Esophagus (tissue), 2 donors: ENCODE results near the gene ATIC. TPM values are rescaled to one million over a fixed set of nuclear protein-coding genes. Genes with fewer than 3 reads are reported as not detected.
A peak's percentile ranks its signal among the peaks of the same experiment; 100 is the strongest.

Source experiments
- H3K27ac ChIP-seq, 2 donors: one replicate each; pipeline ENCODE4 v1.5.1; 2013; ENCODE audit warnings: low read depth in 2 of 2, mild to moderate bottlenecking in 2 of 2, inconsistent platforms in 1 of 2, low read length in 1 of 2, moderate library complexity in 1 of 2
- H3K27me3 ChIP-seq, 2 donors: one replicate each; pipeline ENCODE4 v1.6.1; 2013; ENCODE audit warnings: low read length in 2 of 2, control low read depth in 1 of 2, mild to moderate bottlenecking in 1 of 2; ENCODE audit not compliant: insufficient read depth in 2 of 2, control insufficient read depth in 1 of 2
- H3K36me3 ChIP-seq, 2 donors: one replicate each; pipeline ENCODE4 v1.6.1; 2013; ENCODE audit warnings: low read length in 1 of 2; ENCODE audit not compliant: control insufficient read depth in 2 of 2, insufficient read depth in 2 of 2
- H3K4me1 ChIP-seq, 2 donors: one replicate each; pipeline ENCODE4 v1.6.1; 2013; ENCODE audit warnings: low read length in 1 of 2; ENCODE audit not compliant: control insufficient read depth in 2 of 2, insufficient read depth in 2 of 2
- H3K4me3 ChIP-seq, 2 donors: one replicate each; pipeline ENCODE4 v1.5.1; 2013; ENCODE audit warnings: low read length in 2 of 2, mild to moderate bottlenecking in 2 of 2, low read depth in 1 of 2, moderate library complexity in 1 of 2
- H3K9me3 ChIP-seq, 2 donors: one replicate each; pipeline ENCODE4 v1.6.1; 2013; ENCODE audit warnings: mild to moderate bottlenecking in 2 of 2, low read depth in 1 of 2, low read length in 1 of 2, moderate library complexity in 1 of 2; ENCODE audit not compliant: control insufficient read depth in 2 of 2, insufficient read depth in 1 of 2
- WGBS, 2 donors: extraction: QIAGEN DNeasy Blood & Tissue Kit; methylation state at CpG; one replicate each; pipeline ENCODE4 v1.1.7; 2013; 5-methylcytosine and 5-hydroxymethylcytosine counted together
- polyA plus RNA-seq, 2 donors: library from polyadenylated mRNA; stranded (reverse); fragments of 200-250 nt; gene quantifications; one replicate each; pipeline ENCODE4 v1.2.3, GENCODE V29; 2013
- donor health status: healthy with polysubstance abuse.
- donor health status: Bipolar disorder and iron deficiency.

Gene ATIC
- polyA plus RNA-seq, 2 donors = 55.7 to 76.9 TPM

- Histone ChIP-seq H3K36me3 (peaks cover 0 to 4% of the 10 kb centered on the region in 2 donors), H3K4me1 (no peaks in the 10 kb centered on the region), H3K4me3 (no peak overlapping the region), H3K27ac (no peak overlapping the region), H3K9me3 (no peaks in the 10 kb centered on the region), H3K27me3 (no peaks in the 10 kb centered on the region)
- WGBS, 2 donors = 69 to 77% methylated on average over 2 of the region's 2 CpGs
Observed at GRCh38 chr2:215363461-215364156, 51.8 kb downstream of the ATIC start.

- 88 to 90% methylated on average over 10 of the region's 10 CpGs for WGBS, 2 donors
- Histone ChIP-seq H3K36me3 (peaks cover 0 to 4% of the 10 kb centered on the region in 2 donors), H3K4me1 (no peaks in the 10 kb centered on the region), H3K27me3 (no peaks in the 10 kb centered on the region), H3K9me3 (no peaks in the 10 kb centered on the region), H3K4me3 (no peak overlapping the region), H3K27ac (no peak overlapping the region)
Observed at GRCh38 chr2:215364157-215365155, 52.6 kb downstream of the ATIC start.

- Histone ChIP-seq H3K4me3 (no peak overlapping the region), H3K9me3 (no peaks in the 10 kb centered on the region), H3K36me3 (peaks cover 0 to 4% of the 10 kb centered on the region in 2 donors), H3K27ac (no peak overlapping the region), H3K4me1 (no peaks in the 10 kb centered on the region), H3K27me3 (no peaks in the 10 kb centered on the region)
- 86 to 87% methylated on average over 4 of the region's 4 CpGs for WGBS, 2 donors
Observed at GRCh38 chr2:215365184-215365658, 53.4 kb downstream of the ATIC start.

GRCh38 chr2:215366440-215367032 is 54.7 kb downstream of the ATIC start:
- no peaks in the 10 kb centered on the region for H3K27me3 ChIP-seq
- 81 to 88% methylated on average over 4 of the region's 4 CpGs for WGBS, 2 donors
- no peaks in the 10 kb centered on the region for H3K4me1 ChIP-seq
- no peak overlapping the region for H3K27ac ChIP-seq
- H3K9me3 ChIP-seq = no peaks in the 10 kb centered on the region
- peaks cover 0 to 4% of the 10 kb centered on the region in 2 donors for H3K36me3 ChIP-seq
- no peak overlapping the region for H3K4me3 ChIP-seq

- Histone ChIP-seq H3K27ac (no peak overlapping the region), H3K4me1 (no peaks in the 10 kb centered on the region), H3K4me3 (no peak overlapping the region), H3K36me3 (peaks cover 0 to 2% of the 10 kb centered on the region in 2 donors), H3K27me3 (no peaks in the 10 kb centered on the region), H3K9me3 (no peaks in the 10 kb centered on the region)
- WGBS, 2 donors = 87 to 90% methylated on average over 11 of the region's 11 CpGs
Observed at GRCh38 chr2:215367662-215368492, 56.0 kb downstream of the ATIC start.

GRCh38 chr2:215368493-215368809 is 56.6 kb downstream of the ATIC start:
- no peaks in the 10 kb centered on the region for H3K4me1 ChIP-seq
- H3K36me3 ChIP-seq = peaks cover 0 to 2% of the 10 kb centered on the region in 2 donors
- H3K27ac ChIP-seq = no peak overlapping the region
- H3K4me3 ChIP-seq = no peak overlapping the region
- H3K27me3 ChIP-seq = no peaks in the 10 kb centered on the region
- no peaks in the 10 kb centered on the region for H3K9me3 ChIP-seq

- no peaks in the 10 kb centered on the region for H3K9me3 ChIP-seq
- H3K36me3 ChIP-seq = peaks cover 0 to 2% of the 10 kb centered on the region in 2 donors
- H3K4me1 ChIP-seq = no peaks in the 10 kb centered on the region
- no peak overlapping the region for H3K4me3 ChIP-seq
- 80 to 82% methylated on average over 3 of the region's 3 CpGs for WGBS, 2 donors
- H3K27ac ChIP-seq = no peak overlapping the region
- H3K27me3 ChIP-seq = no peaks in the 10 kb centered on the region
Observed at GRCh38 chr2:215369181-215369760, 57.4 kb downstream of the ATIC start.

GRCh38 chr2:215370112-215370965 is 58.5 kb downstream of the ATIC start:
- H3K4me1 ChIP-seq = no peaks in the 10 kb centered on the region
- no peaks in the 10 kb centered on the region for H3K27me3 ChIP-seq
- 77 to 80% methylated on average over 14 of the region's 14 CpGs for WGBS, 2 donors
- H3K4me3 ChIP-seq = no peak overlapping the region
- H3K27ac ChIP-seq = peak overlapping the region in 1 of 2 donors; percentile 28
- peaks cover 0 to 2% of the 10 kb centered on the region in 2 donors for H3K36me3 ChIP-seq
- H3K9me3 ChIP-seq = no peaks in the 10 kb centered on the region
